ENCODE results near the gene RPS19BP1.
"Not testable (repeated sequence)": the region's sequence is repeated elsewhere in the genome, so short reads cannot be mapped to it uniquely, and the experiment has no call there.

Gene RPS19BP1

GRCh38 chr22:39527481-39527961, 5.0 kb downstream of the RPS19BP1 start:
- Mint-ChIP-seq H3K4me1 (peaks cover 85% of the 10 kb centered on the region), H3K36me3 (ENCODE audit: low read depth) (peaks cover 61% of the 10 kb centered on the region), H3K27me3 (no peaks in the 10 kb centered on the region), H3K27ac (peak overlapping the region; percentile 74), H3K9me3 (no peaks in the 10 kb centered on the region), H3K4me3 (no peak overlapping the region)
- no peak for ATAC-seq
- no peak for DNase-seq

- peak; percentile 16 for ATAC-seq
- no peaks in the 10 kb centered on the region for H3K9me3 Mint-ChIP-seq
- H3K27me3 Mint-ChIP-seq = no peaks in the 10 kb centered on the region
- H3K27ac Mint-ChIP-seq = peak overlapping the region; percentile 74
- H3K4me1 Mint-ChIP-seq = peaks cover 88% of the 10 kb centered on the region
- peaks cover 64% of the 10 kb centered on the region for H3K36me3 Mint-ChIP-seq (ENCODE audit: low read depth)
- H3K4me3 Mint-ChIP-seq = no peak overlapping the region
- DNase-seq = peak; percentile 39
Measured at GRCh38 chr22:39526736-39527171, 5.8 kb downstream of the RPS19BP1 start.

- Mint-ChIP-seq H3K36me3 (ENCODE audit: low read depth) (peaks cover 66% of the 10 kb centered on the region), H3K4me3 (peak overlapping the region; percentile 36), H3K4me1 (peaks cover 79% of the 10 kb centered on the region), H3K27me3 (no peaks in the 10 kb centered on the region), H3K9me3 (no peaks in the 10 kb centered on the region), H3K27ac (peak overlapping the region; percentile 84)
- no peak for ATAC-seq
- no peak for DNase-seq
Measured at GRCh38 chr22:39525658-39525975, 6.9 kb downstream of the RPS19BP1 start.

- Mint-ChIP-seq H3K9me3 (no peaks in the 10 kb centered on the region), H3K27me3 (peaks cover 2% of the 10 kb centered on the region), H3K4me3 (peak overlapping the region; percentile 46), H3K27ac (peak overlapping the region; percentile 84), H3K4me1 (peaks cover 78% of the 10 kb centered on the region), H3K36me3 (ENCODE audit: low read depth) (peaks cover 68% of the 10 kb centered on the region)
- ATAC-seq (no peak), DNase-seq (no peak)
Measured at GRCh38 chr22:39524753-39525657, 7.5 kb downstream of the RPS19BP1 start.

GRCh38 chr22:39524089-39524752, 8.3 kb downstream of the RPS19BP1 start:
- H3K27ac Mint-ChIP-seq = peak overlapping the region; percentile 84
- DNase-seq (no peak), ATAC-seq (no peak)
- peaks cover 73% of the 10 kb centered on the region for H3K4me1 Mint-ChIP-seq
- H3K36me3 Mint-ChIP-seq (ENCODE audit: low read depth) = peaks cover 61% of the 10 kb centered on the region
- peaks cover 3% of the 10 kb centered on the region for H3K27me3 Mint-ChIP-seq
- H3K4me3 Mint-ChIP-seq = peak overlapping the region; percentile 46
- no peaks in the 10 kb centered on the region for H3K9me3 Mint-ChIP-seq

GRCh38 chr22:39522567-39523300, 9.8 kb downstream of the RPS19BP1 start:
- Mint-ChIP-seq H3K36me3 (ENCODE audit: low read depth) (peaks cover 56% of the 10 kb centered on the region), H3K27ac (peak overlapping the region; percentile 100), H3K4me3 (peak overlapping the region; percentile 95), H3K4me1 (peaks cover 73% of the 10 kb centered on the region), H3K9me3 (no peaks in the 10 kb centered on the region), H3K27me3 (peaks cover 3% of the 10 kb centered on the region)
- ATAC-seq = no peak
- no peak for DNase-seq

- ATAC-seq, H3K27me3 Mint-ChIP-seq, H3K9me3 Mint-ChIP-seq, DNase-seq: not testable (repeated sequence)
- peaks cover 68% of the 10 kb centered on the region for H3K4me1 Mint-ChIP-seq
- peaks cover 60% of the 10 kb centered on the region for H3K36me3 Mint-ChIP-seq (ENCODE audit: low read depth)
- peak overlapping the region; percentile 95 for H3K4me3 Mint-ChIP-seq
- peak overlapping the region; percentile 100 for H3K27ac Mint-ChIP-seq
Measured at GRCh38 chr22:39522091-39522490, 10.5 kb downstream of the RPS19BP1 start.

- Mint-ChIP-seq H3K4me1 (peaks cover 71% of the 10 kb centered on the region), H3K36me3 (ENCODE audit: low read depth) (peaks cover 61% of the 10 kb centered on the region), H3K27ac (peak overlapping the region; percentile 100), H3K4me3 (peak overlapping the region; percentile 95)
- not testable (repeated sequence) for H3K9me3 Mint-ChIP-seq, ATAC-seq, H3K27me3 Mint-ChIP-seq, DNase-seq
Measured at GRCh38 chr22:39521106-39521885, 11.3 kb downstream of the RPS19BP1 start.

- H3K4me1 Mint-ChIP-seq = peaks cover 71% of the 10 kb centered on the region
- H3K27ac Mint-ChIP-seq = peak within 1 kb of the TSS; percentile 100
- H3K36me3 Mint-ChIP-seq (ENCODE audit: low read depth) = peaks cover 63% of the 10 kb centered on the region
- peak; percentile 92 for DNase-seq
- no peaks in the 10 kb centered on the region for H3K9me3 Mint-ChIP-seq
- peak; percentile 20 for ATAC-seq
- peak within 1 kb of the TSS; percentile 95 for H3K4me3 Mint-ChIP-seq
- H3K27me3 Mint-ChIP-seq = peaks cover 3% of the 10 kb centered on the region
Measured at GRCh38 chr22:39520226-39521105, 12.1 kb downstream of the RPS19BP1 start, which contains the start of gene ATF4. TSS of gene ATF4 (plus strand) at chr22:39520562. CDS start at chr22:39521446, 884 bp downstream.

GRCh38 chr22:39519681-39520225, 12.8 kb downstream of the RPS19BP1 start:
- H3K4me1 Mint-ChIP-seq = peaks cover 71% of the 10 kb centered on the region
- DNase-seq = peak; percentile 96
- H3K36me3 Mint-ChIP-seq (ENCODE audit: low read depth) = peaks cover 61% of the 10 kb centered on the region

GRCh38 chr22:39518996-39519680, 13.4 kb downstream of the RPS19BP1 start:
- DNase-seq (peak; percentile 43), ATAC-seq (peak; percentile 12)
- H3K4me1 Mint-ChIP-seq = peaks cover 71% of the 10 kb centered on the region
- H3K9me3 Mint-ChIP-seq = no peaks in the 10 kb centered on the region
- H3K27ac Mint-ChIP-seq = peak overlapping the region; percentile 100
- peak overlapping the region; percentile 95 for H3K4me3 Mint-ChIP-seq
- H3K36me3 Mint-ChIP-seq (ENCODE audit: low read depth) = peaks cover 60% of the 10 kb centered on the region
- peaks cover 3% of the 10 kb centered on the region for H3K27me3 Mint-ChIP-seq

More at GRCh38 chr22:39519681-39520225, 12.8 kb downstream of the RPS19BP1 start:
- peak; percentile 91 for ATAC-seq
- Mint-ChIP-seq H3K27ac (peak overlapping the region; percentile 100), H3K27me3 (peaks cover 3% of the 10 kb centered on the region), H3K4me3 (peak overlapping the region; percentile 95), H3K9me3 (no peaks in the 10 kb centered on the region)

GRCh38 chr22:39518144-39518786, 14.3 kb downstream of the RPS19BP1 start:
- ATAC-seq (no peak), DNase-seq (no peak)
- peaks cover 66% of the 10 kb centered on the region for H3K4me1 Mint-ChIP-seq
- H3K27me3 Mint-ChIP-seq = peaks cover 3% of the 10 kb centered on the region
- H3K4me3 Mint-ChIP-seq = peak overlapping the region; percentile 95
- peaks cover 58% of the 10 kb centered on the region for H3K36me3 Mint-ChIP-seq (ENCODE audit: low read depth)
- peak overlapping the region; percentile 100 for H3K27ac Mint-ChIP-seq
- H3K9me3 Mint-ChIP-seq = no peaks in the 10 kb centered on the region

All from activated naive CD8-positive, alpha-beta T cell treated with anti-CD3 and anti-CD28 coated beads, Interleukin-2, amount 50 U/mL, for 24 hours (primary cell).